ENCODE measurements around the gene ARHGEF28.
A peak's percentile ranks its signal among the peaks of the same experiment; 100 is the strongest.

The ARHGEF28 gene

DNA sequence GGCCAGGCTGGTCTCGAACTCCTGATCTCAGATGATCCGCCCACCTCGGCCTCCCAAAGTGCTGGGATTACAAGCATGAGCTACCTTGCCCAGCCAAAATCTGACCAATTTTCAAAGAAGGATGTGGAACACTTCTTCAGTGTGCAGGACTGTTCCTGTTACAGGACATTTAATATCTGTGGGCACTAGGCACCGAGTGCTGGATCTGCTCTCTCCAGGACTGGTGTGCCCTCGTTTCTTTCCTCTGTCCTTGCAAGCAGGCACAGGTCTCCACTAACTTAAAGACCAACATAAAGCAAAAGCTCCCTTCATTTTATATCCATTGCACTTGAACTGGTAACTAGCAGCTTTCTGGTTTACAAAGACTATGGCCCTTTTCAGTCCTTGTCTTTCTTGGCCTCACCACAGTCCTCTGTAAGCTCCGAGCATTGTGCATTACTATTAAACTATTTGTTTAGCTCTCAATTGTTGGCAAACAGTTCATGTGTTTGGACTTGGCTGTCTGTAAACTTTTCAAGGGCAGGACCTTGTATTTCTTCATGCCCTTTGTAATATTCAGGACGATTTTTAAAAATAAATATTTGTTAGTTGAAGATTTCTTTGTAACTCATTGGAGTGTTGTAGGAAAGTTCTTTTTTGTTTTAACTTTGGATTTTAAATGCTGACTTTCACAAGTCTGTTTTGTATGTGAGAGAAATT, 37.3 kb downstream of the ARHGEF28 start:
- DNase-seq, result no peak

DNA sequence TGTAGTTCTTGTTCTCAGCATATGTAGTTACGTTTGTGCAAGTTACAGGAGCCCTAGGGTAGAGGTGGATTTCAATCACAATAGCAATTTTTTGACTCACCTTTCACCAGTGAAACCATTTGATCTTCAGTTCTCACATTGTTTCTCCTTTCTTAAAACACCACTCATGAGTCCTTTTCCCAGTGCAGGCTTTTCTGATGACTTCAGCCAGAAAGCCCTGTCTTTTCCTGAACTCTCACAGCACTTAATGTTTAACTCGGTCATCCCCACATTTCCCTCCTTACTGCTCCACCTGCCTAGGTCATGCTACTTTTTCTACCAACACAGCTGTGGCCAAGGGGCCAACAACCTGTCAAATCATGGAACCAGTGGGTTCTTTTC, 37.9 kb downstream of the ARHGEF28 start:
- DNase-seq, result no peak

DNA sequence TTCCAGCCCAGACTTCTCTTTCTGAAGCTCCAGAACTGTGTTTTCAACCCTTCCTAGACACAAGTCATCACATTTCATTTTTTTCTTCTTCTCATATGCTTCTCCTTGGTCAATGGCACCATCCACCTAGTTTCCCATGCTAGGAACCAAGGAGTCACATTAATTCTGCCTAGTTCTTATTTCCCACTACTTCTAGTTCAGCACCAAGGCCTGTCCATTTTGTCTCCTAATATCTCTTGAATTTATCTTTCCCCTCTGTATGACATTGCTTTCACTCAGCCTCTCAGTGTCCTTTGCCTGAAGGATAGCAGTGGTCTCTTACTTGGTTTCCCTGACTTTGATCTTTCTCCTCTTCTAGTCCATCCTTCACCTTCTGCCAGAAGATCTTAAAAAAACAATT, 38.8 kb downstream of the ARHGEF28 start:
- DNase-seq, result no peak

DNA sequence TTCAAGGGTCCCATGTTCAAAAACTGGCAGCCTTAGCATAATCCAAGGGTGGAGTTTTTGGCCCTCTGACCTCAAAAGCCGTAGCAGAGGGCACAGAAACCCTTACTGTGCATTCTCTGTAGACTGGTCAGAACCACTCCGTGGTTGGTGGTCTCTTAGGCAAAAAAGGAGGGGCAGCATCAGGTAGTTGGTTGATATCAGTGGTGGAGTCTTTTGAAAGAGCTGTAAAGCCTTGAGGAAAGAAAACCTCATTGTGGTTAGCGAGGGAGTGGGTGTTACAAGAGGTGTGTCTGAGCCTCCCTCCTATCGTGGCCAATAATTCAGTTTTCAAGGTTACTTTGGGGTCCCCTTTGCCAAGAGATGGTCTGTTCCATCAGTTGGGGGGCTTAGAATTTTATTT, 40.9 kb downstream of the ARHGEF28 start:
- peak; percentile 8 for DNase-seq

GRCh38 chr5:73668017-73668416, 42.0 kb downstream of the ARHGEF28 start:
- no peak for DNase-seq

- no peak for DNase-seq
Observed at GRCh38 chr5:73668486-73669111, 42.6 kb downstream of the ARHGEF28 start.

- no peak for DNase-seq
Observed at GRCh38 chr5:73670731-73671130, 44.7 kb downstream of the ARHGEF28 start.

GRCh38 chr5:73672132-73672531, 46.1 kb downstream of the ARHGEF28 start:
- DNase-seq, result peak; percentile 79

GRCh38 chr5:73673161-73673591, 47.2 kb downstream of the ARHGEF28 start:
- DNase-seq, result peak; percentile 81

DNA sequence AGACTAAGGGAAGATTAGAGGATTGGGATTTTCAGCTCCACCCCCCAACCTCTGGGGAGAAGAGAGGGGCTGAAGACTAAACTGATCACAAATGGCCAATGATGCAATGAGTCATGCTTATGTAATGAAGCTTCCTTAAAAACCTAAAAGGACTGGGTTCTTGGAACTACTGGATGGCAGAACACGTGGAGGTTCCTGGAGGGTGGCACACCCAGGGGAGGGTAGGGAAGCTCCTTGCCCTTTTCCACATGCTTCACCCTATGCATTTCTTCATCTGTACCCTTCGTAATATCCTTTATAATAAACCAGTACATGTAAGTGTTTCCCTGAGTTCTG, 48.6 kb downstream of the ARHGEF28 start:
- DNase-seq, result peak; percentile 71

- DNase-seq, result no peak
Observed at GRCh38 chr5:73678322-73678740, 52.3 kb downstream of the ARHGEF28 start.

DNA sequence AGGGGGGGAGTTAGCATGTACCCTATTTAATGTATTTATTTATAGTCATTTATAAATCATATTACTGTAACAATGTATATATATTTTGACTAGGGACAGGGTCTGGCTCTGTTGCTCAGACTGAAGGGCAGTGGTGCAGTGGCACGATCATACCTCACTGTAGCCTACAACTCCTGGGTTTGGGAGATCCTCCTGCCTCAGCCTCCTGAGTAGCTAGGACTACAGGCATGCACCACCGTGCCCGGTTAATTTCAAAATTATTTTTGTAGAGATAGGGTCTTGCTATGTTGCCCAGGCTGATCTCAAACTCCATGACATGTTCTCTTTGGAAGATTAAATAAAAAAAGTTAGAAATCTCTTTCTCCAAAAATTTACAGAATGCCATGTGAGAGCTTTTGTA, 52.8 kb downstream of the ARHGEF28 start:
- DNase-seq, result no peak

- DNase-seq, result no peak
Observed at GRCh38 chr5:73682176-73682575, 56.2 kb downstream of the ARHGEF28 start.

DNA sequence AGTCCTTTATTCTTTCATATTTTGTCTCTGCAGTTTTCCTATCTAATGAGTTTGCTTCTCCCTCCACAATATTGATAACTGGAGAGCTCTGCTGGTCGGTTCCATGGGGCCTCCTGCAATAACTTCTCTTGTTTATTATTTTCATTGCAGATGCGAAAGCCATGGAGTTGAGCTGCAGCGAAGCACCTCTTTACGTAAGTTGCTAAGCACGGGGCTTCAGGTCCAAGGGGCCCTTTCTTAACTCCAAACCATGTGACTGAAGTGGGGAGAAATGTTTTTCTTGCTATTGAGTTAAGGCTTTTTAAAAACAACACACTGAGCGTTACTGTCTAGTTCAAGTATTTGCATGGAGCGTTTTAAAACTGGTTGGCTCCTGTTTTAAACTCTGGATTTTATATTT, 58.7 kb downstream of the ARHGEF28 start:
- DNase-seq, result no peak

DNA sequence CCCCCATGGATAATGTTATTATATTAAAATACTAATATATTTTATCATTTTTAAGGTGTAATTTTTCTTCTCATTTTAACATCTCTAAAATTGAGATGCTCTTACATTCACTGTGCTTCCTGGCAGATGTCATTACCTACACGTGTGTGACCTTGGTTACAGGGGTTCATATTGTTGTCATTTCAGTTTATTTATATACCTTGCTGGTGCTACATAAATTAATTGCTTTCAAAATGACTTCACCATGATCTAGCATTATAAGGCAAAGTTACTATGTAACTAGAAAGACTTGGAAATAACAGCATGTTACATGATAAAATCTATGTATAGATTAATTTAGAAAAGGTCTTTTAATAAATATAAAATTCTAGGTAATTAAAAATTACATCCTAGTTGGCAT, 60.9 kb downstream of the ARHGEF28 start:
- DNase-seq, result no peak

- DNase-seq, result no peak
Observed at GRCh38 chr5:73687357-73687756, 61.4 kb downstream of the ARHGEF28 start.

DNA sequence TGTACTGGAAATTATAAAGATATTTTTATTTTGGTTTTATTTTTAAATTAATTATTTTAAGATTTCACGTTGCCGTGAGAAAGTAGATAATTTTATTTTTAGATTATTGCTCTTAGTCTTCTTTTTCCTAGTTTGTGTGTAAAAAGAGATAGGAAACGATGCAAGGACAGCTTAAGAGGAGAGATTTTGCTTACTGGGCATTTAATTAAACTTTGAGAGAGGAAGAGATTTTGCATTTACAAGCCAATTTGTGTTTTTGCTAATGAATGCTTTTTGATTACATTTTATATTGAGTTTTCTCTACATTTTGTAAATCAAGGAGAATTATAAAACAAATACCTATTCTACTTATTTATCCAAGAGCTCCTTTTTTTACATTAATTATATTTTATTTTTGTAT, 64.0 kb downstream of the ARHGEF28 start:
- no peak for DNase-seq

DNA sequence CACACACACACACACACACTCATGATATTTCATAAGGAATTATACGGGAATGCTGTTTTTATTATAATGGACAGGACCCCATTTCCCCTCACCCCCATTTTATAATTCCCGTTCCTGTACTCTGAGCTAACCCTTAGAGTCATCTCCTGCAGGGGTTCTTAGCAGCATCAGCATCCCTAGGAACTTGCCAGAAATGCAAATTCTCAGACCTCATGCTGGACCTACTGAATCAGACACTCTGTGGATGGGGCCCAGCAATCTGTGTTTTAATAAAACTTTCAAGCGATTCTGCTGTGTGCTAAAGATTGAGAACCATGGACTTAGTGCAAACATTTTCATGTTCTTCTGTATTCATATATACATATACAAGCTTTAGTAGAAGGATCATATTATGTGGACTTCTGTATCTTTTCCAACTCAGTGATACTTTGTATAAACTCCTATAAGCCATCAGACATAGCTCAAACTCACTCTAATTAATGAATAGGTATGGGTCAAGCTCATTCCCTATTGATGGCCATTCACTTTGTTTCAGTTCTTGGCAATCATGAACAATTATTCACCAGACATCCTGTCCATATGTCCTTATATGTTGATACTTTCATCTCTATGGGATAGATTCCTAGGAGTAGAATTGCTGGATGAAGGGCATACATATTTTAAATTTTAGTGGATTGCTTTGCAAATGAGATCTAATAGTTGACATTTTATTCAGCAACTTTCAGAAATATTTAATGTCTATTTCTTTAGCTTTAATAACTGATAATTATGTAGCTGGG, 65.5 kb downstream of the ARHGEF28 start:
- DNase-seq, result no peak

GRCh38 chr5:73692166-73692640, 66.2 kb downstream of the ARHGEF28 start:
- DNase-seq, result no peak

- DNase-seq, result no peak
Observed at GRCh38 chr5:73692981-73693380, 67.0 kb downstream of the ARHGEF28 start.

DNA sequence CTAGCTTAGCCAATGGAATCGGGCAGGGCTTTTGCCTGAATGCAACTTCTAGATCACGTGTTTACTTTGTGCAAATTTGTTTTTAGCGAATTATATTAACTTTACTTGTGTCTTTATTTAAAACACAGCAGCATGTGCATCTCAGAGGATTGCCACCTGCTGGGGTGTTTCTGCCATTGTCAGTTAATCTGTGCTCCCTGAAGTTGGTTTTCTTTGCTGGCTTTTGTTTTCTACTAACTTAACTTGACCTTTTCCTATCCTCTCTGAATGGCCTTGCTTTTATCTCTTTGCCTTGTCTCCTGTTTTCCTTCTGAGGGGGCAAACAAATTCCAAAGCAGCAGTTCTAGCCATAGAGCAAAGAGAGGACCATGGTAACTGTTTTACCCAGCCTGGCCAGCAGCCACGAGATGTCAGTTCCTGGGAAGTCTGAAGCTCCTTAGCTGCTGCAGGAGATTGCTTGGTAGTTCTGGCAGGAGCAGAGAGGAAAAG, 67.6 kb downstream of the ARHGEF28 start:
- peak; percentile 53 for DNase-seq

- no peak for DNase-seq
Observed at GRCh38 chr5:73694089-73694488, 68.1 kb downstream of the ARHGEF28 start.

DNA sequence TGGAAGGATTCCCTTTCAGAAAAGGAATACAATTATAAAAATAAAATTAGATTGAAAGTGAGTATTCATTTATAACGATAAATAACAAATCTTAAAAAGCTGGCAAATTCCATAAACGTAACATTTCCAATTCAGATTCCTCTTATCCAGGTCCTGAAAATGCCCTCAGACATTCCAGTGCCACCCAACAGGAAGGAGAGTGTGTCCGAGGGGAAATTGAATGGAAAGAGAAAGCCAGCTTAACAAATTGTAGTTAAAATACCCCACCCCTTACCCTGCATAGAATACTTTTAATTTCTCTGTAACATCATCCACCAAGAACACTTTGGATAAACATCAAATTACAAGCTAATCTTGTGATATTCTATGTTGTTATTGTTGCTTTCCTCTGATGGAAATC, 72.0 kb downstream of the ARHGEF28 start:
- DNase-seq, result no peak

GRCh38 chr5:73701566-73701965, 75.6 kb downstream of the ARHGEF28 start:
- no peak for DNase-seq

Measured in OCI-M1 (cell line).